ENCODE data around the gene RAB34.
"Not testable (repeated sequence)": the region's sequence is repeated elsewhere in the genome, so short reads cannot be mapped to it uniquely, and the experiment has no call there.

RAB34 gene

GRCh38 chr17:28745786-28746411 lies 28.2 kb upstream of the RAB34 start:
- DNase-seq: no peak

GRCh38 chr17:28744972-28745785 lies 27.5 kb upstream of the RAB34 start:
- DNase-seq: peak; percentile 3 to 12

GRCh38 chr17:28744104-28744971 lies 26.7 kb upstream of the RAB34 start:
- DNase-seq: peak; percentile 17 to 40

GRCh38 chr17:28743243-28744103 lies 25.8 kb upstream of the RAB34 start, which contains the start of gene TRAF4:
TSS of gene TRAF4 (plus strand) at chr17:28744011. CDS start at chr17:28744113, 102 bp downstream.
- peak; percentile 86 to 96 for DNase-seq

GRCh38 chr17:28741358-28742349 lies 24.0 kb upstream of the RAB34 start:
- DNase-seq: peak; percentile 78 to 79

GRCh38 chr17:28740406-28741357 lies 23.0 kb upstream of the RAB34 start:
- no peak for DNase-seq

GRCh38 chr17:28738680-28739384 lies 21.2 kb upstream of the RAB34 start:
- DNase-seq: no peak

GRCh38 chr17:28737770-28738679 lies 20.4 kb upstream of the RAB34 start:
- no peak for DNase-seq

- no peak for DNase-seq
These were observed 19.6 kb upstream of the RAB34 start for GRCh38 chr17:28737316-28737715.

- DNase-seq: not testable (repeated sequence)
These were observed 18.5 kb upstream of the RAB34 start for GRCh38 chr17:28735913-28736769.

- DNase-seq: no peak
These were observed 17.6 kb upstream of the RAB34 start for GRCh38 chr17:28735242-28735722.

- no peak for DNase-seq
These were observed 17.1 kb upstream of the RAB34 start for GRCh38 chr17:28734712-28735241.

GRCh38 chr17:28733346-28733745 lies 15.7 kb upstream of the RAB34 start:
- DNase-seq: no peak

- no peak for DNase-seq
These were observed 12.3 kb upstream of the RAB34 start for GRCh38 chr17:28729950-28730330.

GRCh38 chr17:28728364-28729200 lies 10.9 kb upstream of the RAB34 start, which contains the start of gene NEK8:
TSS of gene NEK8 (plus strand) at chr17:28728788. CDS start at chr17:28728814, 26 bp downstream.
- DNase-seq: peak; percentile 97 to 99
